Activated CD4-positive, alpha-beta T cell treated with anti-CD3 and anti-CD28 coated beads for 1 hour (primary cell): Measurements from ENCODE around the gene ADAP1.

ENCODE experiments used
- DNase-seq: peaks from one replicate; pipeline ENCODE4 v3.0.0-alpha.2; 2020

Gene ADAP1

GRCh38 chr7:903921-904755 is 50.3 kb downstream of the ADAP1 start:
- no peak for DNase-seq

GRCh38 chr7:902996-903395 is 51.5 kb downstream of the ADAP1 start:
- DNase-seq = no peak

GRCh38 chr7:901388-902154 is 52.9 kb downstream of the ADAP1 start:
- DNase-seq = no peak

DNA sequence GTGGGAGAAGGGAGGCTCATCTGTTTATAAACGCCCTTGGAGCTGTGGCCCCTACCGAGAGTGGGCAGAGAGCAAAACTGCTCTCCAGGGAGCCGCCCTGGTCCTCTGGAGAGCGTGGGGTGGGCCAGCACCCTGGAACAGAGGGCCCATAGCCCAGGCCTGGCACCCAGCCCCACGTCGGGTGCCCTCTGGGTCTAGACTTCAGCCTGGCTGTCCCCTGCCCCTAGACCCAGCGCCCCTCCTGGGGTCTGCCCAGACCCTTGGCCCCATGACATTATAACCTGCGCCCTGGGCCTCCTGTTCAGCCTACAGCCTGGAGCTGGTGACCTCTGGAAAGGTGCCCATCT is 53.5 kb downstream of the ADAP1 start:
- no peak for DNase-seq

- no peak for DNase-seq
Measured at GRCh38 chr7:900331-901040, 54.0 kb downstream of the ADAP1 start.

- no peak for DNase-seq
Measured at GRCh38 chr7:899806-900205, 54.7 kb downstream of the ADAP1 start.

GRCh38 chr7:898855-899681 is 55.4 kb downstream of the ADAP1 start:
- no peak for DNase-seq

DNA sequence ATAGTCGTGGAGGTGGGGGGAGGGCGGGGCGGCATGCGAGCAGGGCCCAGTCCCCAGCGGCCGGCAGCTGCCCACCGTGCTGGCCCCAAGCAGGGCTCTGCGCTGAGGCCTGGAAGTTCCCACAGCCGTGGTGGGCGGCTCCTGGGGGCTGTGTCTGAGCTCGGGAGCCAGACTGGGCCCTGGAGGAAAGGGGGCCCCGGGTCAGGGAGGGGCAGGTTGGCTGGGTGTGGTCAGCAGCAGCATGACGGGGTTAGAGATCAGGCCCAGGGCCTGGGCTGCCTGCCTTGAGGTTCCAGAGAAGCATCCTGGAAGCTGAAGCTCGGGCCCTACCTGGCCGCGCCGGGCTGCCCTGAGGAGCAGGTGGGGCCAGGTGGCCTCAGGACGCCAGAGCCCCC is 56.0 kb downstream of the ADAP1 start:
- DNase-seq = no peak

GRCh38 chr7:897771-898376 is 56.6 kb downstream of the ADAP1 start:
- no peak for DNase-seq

DNA sequence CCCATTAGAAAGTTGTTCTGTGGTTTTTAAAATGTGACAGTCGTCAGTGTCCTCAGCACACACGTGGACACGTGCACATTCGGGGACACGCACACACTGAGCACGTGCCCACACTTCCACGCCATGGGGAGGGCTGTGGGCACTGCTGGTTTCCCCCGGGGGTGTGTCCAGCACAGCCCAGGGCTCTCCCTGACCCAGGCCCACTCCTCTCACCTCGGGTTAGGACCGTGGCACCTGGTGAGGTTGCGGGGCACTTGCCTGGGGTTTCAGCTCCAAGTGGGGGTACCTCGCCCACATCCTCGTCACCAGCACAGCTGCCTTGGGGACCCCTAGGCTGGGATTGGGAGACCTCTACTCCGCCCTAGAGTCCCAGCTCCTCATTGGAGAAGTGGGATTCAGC is 57.4 kb downstream of the ADAP1 start:
- no peak for DNase-seq

- DNase-seq = no peak
Measured at GRCh38 chr7:896346-897075, 58.0 kb downstream of the ADAP1 start.

GRCh38 chr7:895451-896052 is 58.9 kb downstream of the ADAP1 start:
- no peak for DNase-seq

- no peak for DNase-seq
Measured at GRCh38 chr7:894927-895450, 59.5 kb downstream of the ADAP1 start.

DNA sequence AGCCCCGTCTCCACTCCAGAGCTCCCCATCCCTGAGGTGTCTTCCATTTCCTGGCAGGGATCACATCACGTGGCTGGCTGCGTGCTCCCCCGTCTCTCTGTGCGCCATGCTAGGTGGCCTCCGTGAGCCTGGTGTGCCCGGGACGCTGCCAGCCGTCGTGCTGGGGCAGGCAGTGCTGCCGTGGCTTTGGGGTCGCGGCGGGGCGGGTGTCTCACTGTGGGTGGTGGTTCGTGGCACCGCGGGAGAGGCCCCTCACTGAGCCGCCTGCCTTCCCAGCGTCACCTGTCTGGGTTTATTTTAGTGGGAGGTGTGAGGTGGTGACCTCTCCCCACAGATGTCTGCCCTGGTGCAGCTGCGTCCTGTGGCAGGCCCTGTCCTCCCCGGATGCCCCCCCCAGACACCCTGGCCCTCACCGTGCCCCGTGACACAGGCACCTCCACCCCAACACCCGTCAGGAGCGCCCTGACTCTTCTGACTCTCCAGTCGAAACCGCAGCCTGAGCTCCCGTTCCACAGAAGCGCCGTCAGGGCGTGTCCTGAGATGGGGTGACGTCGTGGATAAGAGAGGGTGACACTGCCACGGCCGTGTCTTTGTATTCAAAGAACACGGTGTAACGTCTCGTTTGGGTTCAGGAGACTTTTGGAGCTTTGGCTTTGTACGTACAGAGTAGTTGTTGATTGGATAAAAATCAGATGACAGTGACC is 60.2 kb downstream of the ADAP1 start:
- no peak for DNase-seq

DNA sequence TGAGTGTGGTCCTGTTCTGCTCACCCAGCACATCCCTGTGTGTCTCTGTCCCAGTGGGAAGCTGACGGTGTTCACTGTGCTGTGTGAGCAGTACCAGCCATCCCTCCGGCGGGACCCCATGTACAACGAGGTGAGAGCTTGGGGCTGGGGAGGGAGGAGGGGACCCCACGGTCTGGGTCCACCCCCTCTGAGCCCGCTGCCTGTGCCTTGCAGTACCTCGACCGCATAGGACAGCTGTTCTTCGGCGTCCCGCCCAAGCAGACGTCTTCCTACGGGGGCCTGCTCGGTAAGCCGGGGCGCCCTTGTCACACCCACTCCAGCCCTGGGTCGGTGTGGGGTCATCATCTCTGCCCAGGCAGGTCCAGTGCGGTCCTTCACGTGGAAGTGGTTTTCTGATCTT is 60.8 kb downstream of the ADAP1 start:
- DNase-seq = no peak

- no peak for DNase-seq
Measured at GRCh38 chr7:892648-893593, 61.6 kb downstream of the ADAP1 start.

DNA sequence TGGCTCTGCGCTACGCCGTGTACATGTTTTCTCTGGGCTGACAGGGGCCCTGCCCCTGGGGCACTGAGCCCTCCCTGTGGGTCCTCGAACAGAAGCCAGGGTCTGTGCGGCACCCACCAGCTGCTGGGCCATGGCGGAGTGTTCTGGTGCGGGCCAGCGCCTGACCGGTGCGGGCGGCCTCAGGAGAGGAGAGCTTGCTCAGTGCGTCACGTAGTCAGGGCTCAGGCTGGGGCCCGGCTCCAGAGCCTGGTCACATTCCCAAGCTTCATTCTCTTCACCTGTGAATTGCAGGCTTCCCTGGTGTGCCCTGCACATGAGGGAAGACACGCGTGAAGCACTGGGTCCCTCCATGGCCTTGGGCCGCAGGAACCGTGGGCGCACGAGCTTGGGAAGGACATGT is 62.7 kb downstream of the ADAP1 start:
- no peak for DNase-seq

GRCh38 chr7:891291-891690 is 63.2 kb downstream of the ADAP1 start:
- no peak for DNase-seq

- no peak for DNase-seq
Measured at GRCh38 chr7:890868-891267, 63.6 kb downstream of the ADAP1 start.
